ENCODE measurements around the gene RXRG.

GRCh38 chr1:165423136-165423535 lies 21.8 kb downstream of the RXRG start:
- no peak for TF ChIP-seq CTCF (IDR thresholded peaks at IDR 0.05)
- TF ChIP-seq POLR2A (IDR thresholded peaks at IDR 0.05) = no peak
